ENCODE results near the gene SAXO2.
"Not testable (repeated sequence)": the region's sequence is repeated elsewhere in the genome, so short reads cannot be mapped to it uniquely, and the experiment has no call there.

The SAXO2 gene

GRCh38 chr15:82332711-82333602 lies 70.3 kb downstream of the SAXO2 start:
- DNase-seq (ENCODE audit: extremely low read depth in 1 of 2, low read depth in 1 of 2) = not testable (repeated sequence)

- DNase-seq (ENCODE audit: extremely low read depth in 1 of 2, low read depth in 1 of 2) = not testable (repeated sequence)
These were observed 71.3 kb downstream of the SAXO2 start for GRCh38 chr15:82333603-82334553.

Data from activated CD8-positive, alpha-beta memory T cell treated with anti-CD3 and anti-CD28 coated beads for 1 hour (primary cell).